GM18502 (cell line): ENCODE measurements around the gene GULP1.

Experiments used
- ATAC-seq: cut with Tn5 transposase; IDR thresholded peaks from one replicate; pipeline ENCODE4 v1.9.1; 2021; ENCODE audit warnings: mild to moderate bottlenecking; ENCODE audit not compliant: unreplicated experiment, poor library complexity

Gene GULP1

GRCh38 chr2:188319838-188320237 is 28.2 kb downstream of the GULP1 start:
- ATAC-seq: no peak

GRCh38 chr2:188320861-188321260 is 29.2 kb downstream of the GULP1 start:
- no peak for ATAC-seq

GRCh38 chr2:188322569-188323551 is 31.2 kb downstream of the GULP1 start:
- no peak for ATAC-seq

GRCh38 chr2:188324067-188324466 is 32.4 kb downstream of the GULP1 start:
- no peak for ATAC-seq

- ATAC-seq: no peak
These were observed 34.6 kb downstream of the GULP1 start for GRCh38 chr2:188326290-188326668.

- no peak for ATAC-seq
These were observed 35.1 kb downstream of the GULP1 start for GRCh38 chr2:188326669-188327301.

- ATAC-seq: no peak
These were observed 36.0 kb downstream of the GULP1 start for GRCh38 chr2:188327518-188328213.

GRCh38 chr2:188328419-188328818 is 36.7 kb downstream of the GULP1 start:
- ATAC-seq: no peak

- no peak for ATAC-seq
These were observed 38.8 kb downstream of the GULP1 start for GRCh38 chr2:188330316-188331053.

GRCh38 chr2:188332619-188333018 is 40.9 kb downstream of the GULP1 start:
- no peak for ATAC-seq

GRCh38 chr2:188333751-188334524 is 42.3 kb downstream of the GULP1 start:
- no peak for ATAC-seq

- ATAC-seq: no peak
These were observed 46.8 kb downstream of the GULP1 start for GRCh38 chr2:188338463-188338862.

- ATAC-seq: no peak
These were observed 48.6 kb downstream of the GULP1 start for GRCh38 chr2:188340257-188340656.

GRCh38 chr2:188345020-188345419 is 53.3 kb downstream of the GULP1 start:
- ATAC-seq: no peak

- ATAC-seq: no peak
These were observed 53.8 kb downstream of the GULP1 start for GRCh38 chr2:188345426-188345825.

GRCh38 chr2:188345831-188346458 is 54.3 kb downstream of the GULP1 start:
- ATAC-seq: no peak

- ATAC-seq: no peak
These were observed 57.3 kb downstream of the GULP1 start for GRCh38 chr2:188349019-188349418.

GRCh38 chr2:188353282-188353681 is 61.6 kb downstream of the GULP1 start:
- ATAC-seq: no peak
